ENCODE data around the gene RAB32.
"Not testable (repeated sequence)": the region's sequence is repeated elsewhere in the genome, so short reads cannot be mapped to it uniquely, and the experiment has no call there.

RAB32 gene

DNA sequence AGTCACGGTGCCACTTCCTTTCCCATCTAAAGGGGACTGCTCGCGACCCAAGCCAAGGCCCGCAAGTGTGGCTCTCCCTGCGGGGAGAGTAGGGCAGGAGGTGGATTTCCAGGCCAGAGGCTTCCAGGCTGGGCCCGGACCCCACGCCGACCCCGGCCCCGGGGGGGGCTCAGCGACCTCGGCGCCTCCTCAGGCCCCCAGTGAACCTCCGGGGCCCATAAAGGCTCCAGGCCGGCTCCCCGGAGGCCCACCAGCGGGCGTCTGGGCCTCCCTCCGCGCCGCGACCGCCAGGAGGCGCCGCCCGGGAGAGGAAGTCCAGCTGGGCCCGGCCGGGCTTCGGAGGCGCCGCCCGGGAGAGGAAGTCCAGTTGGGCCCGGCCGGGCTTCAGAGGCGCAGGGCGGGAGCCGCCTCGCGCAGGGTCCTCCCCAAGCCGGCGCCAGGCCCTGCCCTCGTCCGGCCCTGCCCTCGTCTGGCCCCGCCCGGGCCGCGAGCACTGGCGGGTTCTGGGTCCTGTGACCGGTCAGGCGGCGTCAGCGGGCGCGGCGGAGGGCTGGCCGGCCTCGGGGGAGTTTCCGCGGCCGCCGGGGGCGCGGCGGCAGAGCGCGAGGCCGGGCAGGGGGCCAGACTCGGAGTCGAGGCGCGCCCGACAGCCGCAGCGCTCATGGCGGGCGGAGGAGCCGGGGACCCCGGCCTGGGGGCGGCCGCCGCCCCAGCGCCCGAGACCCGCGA lies at the start of gene RAB32:
Gene RAB32, plus strand, starts transcription at position 623 of the 729 bp plus-strand sequence. Its CDS starts 39 bp downstream, at position 662.
- DNase-seq = peak; percentile 83 to 87

- no peak for DNase-seq
Observed at GRCh38 chr6:146498309-146498708, 45.3 kb upstream of the RAB32 start.

DNA sequence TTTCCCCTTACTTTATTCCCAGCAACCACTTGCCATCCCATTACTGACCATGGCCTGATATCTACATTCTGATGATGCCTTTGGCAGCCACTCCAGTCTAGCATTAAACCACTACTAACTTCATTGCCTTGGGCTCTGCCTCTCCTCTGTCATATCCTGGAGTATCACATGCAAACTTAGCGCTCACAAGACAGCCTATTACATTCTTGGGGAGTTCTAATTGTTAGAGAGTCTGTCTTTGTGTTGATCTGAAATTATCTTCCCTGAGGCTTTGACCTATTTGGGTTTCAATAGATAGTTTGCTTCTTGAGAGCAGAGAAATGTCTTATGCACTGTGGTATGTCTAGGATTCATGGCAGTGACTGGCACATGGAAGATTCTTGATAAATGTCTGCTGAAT lies 40.5 kb upstream of the RAB32 start:
- DNase-seq = no peak

GRCh38 chr6:146515212-146515611 lies 28.4 kb upstream of the RAB32 start:
- DNase-seq = no peak

GRCh38 chr6:146526192-146526591 lies 17.4 kb upstream of the RAB32 start:
- DNase-seq = peak in 1 of 2 donors; percentile 30

DNA sequence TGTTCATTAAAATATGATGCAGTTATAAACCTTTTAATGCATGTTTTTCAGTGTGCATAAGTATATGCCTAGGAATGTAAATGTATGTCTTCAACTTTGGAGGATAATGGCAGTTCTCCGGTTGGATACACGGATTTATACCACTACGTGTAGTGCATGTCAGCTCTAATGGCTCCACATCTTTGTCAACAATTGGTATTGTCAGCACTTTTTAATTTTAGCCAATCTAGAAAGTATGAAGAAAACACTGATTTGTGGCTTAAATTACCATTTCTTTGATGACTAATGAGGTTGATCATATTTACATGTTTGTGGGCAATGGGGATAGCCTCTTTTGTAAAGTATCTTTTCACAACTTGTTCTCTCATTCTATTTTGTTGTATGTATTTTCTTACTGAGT lies 10.9 kb upstream of the RAB32 start:
- no peak for DNase-seq

GRCh38 chr6:146542881-146543210 lies 787 bp upstream of the RAB32 start:
- no peak for DNase-seq

DNA sequence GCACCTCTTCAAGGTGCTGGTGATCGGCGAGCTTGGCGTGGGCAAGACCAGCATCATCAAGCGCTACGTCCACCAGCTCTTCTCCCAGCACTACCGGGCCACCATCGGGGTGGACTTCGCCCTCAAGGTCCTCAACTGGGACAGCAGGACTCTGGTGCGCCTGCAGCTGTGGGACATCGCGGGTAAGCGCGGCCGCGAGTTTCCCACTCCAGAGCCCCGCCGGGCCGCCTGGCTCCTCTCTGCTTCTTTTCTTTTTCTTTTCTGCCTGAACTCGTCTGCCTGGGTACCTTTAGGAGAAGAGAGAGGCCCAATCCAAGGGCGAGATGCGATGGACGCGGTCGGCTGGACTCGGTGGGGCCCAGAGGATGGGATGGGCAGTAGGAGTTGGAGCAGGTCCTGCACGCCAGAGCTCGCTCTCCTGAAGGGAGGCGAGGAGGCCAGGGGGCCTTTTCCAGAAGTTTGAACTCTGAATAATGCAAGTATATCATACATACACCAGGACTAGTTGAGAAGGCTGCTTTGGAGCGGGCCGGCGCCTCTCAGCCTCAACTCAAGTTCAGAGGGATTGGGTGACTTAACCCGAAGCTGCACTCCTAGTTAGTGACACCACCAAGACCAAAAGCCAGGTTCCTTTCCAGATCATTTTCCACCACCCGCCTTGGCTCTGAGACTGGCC lies 445 bp downstream of the RAB32 start:
- peak in 1 of 2 donors; percentile 56 for DNase-seq

DNA sequence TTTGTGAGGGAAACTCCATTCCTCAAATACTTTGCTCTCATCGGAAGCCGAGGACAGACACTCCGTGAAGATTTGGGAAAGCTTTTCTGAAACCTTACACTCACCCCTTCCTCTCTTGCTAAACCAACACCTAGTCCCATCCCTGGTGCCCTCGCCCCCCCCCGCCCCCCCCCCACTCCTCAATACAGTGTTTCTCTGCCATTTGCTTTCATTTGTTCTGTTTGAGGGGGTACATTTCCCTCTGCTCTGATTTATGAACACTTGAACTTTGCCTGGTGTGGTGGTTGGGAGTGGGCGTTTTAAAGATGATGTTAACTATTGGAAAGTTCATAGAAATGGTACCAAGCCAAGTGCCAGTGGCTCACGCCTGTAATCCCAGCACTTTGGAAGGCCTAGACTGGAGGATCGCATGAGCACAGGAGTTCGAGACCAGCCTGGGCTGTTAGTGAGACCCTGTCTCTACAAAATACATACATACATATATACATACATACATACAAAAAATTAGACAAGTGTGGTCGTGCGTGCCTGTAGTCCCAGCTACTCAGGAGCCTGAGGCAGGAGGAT lies 1.1 kb downstream of the RAB32 start:
- no peak for DNase-seq

DNA sequence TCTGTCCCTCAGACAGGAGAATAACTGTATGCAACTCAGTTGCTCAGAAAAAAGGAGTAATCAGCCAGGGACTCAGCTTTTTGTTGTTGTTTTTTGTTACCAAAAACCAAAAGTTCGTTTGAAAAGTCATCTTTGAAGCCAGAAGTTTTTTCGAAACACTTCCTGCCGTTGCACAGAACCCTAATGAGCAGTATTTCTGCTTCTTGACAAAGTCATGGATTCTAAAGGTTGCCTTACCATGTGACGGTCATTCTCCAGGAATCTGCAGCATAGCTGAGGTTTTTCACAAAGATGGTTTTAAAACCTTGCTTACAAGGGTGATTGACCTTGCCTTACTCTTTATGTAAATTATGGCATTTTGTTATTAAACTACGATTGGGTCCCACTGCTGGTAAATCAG lies 1.9 kb downstream of the RAB32 start:
- DNase-seq = no peak

DNA sequence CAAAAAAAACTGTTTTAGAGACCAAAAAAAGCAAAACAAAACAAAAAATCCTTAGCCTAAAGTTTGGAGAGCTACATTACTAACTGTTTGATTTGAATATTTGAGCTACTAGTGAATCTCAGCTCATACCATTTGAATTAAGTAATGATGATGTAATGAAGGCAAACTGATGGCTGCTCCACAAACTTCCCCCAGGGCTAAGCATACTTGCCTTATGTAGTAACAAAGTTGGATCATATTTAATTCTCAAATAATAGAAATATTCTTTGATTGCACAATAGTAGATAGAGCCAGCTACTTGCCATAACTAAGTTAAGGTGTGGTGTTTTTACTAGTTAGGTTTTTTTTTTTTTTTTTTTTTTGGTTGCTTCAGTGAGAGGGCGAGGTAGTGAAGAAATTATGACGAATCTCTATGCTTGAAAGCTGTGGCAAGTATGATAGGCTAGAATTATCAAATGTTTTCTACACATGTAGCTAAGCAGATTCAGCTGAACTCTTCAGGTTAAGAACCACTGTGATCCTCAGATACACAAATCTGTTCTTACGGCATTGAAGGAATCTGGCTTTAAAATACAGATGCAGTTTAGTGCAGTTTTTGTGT lies 2.9 kb downstream of the RAB32 start:
- no peak for DNase-seq

GRCh38 chr6:146547889-146548288 lies 4.3 kb downstream of the RAB32 start:
- no peak for DNase-seq

DNA sequence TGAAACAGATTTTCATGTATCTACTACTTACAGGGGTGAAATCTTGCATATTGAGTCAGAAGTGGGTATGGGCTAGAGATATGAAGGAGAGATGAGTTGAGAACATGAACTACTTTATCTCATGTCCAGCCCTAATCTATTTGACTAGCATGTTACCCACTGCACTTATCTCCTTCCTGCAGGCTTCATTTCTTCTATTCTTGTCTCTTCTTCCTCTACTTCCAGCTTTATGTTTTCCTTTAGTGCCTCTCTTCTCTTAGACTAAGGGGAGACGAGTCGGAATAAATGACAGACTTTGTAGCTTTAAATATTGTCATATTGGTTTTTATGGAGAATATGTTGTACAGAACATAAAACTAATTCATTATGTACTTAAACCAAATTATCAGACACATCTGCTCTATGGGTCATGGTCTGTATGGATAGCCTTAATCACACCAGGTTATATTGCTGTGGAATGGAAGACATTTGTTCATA lies 5.3 kb downstream of the RAB32 start:
- DNase-seq = no peak

DNA sequence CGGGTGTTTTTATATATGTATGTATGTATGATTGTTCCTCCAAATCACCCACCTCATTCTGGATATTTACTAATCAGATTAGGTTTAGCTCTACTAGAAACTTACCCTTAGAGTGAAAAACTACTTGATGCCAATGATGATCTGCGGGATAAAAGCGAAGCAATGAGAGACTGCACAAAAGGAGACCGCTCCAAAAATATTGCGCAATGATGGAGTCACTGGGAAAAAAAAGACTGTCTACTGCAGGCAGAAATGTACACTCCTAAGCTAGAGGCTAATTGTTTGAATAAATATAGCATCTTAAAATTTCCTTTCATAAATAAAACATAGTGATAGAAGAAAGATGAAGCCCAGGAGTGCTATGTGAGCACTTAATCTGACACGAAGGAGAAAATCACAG lies 7.3 kb downstream of the RAB32 start:
- no peak for DNase-seq

DNA sequence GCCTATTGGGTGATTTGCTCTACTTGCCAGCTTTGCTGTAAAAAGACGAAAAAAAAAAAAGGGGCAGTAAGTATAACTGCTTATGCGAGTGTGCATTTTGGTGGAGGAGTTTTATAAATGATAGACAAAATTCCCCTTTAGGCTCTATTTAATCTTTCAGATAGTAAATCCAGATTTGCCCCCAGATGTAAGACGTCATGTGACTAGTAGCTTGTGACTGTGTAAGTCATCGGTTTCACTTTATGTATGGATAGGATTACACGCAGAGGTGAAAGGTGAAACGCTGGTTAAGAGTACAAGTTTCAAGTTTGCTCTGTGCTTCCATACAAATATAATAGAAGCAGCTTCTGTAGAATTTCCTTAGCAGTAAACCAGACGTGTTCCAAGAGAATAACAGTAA lies 7.9 kb downstream of the RAB32 start:
- no peak for DNase-seq

DNA sequence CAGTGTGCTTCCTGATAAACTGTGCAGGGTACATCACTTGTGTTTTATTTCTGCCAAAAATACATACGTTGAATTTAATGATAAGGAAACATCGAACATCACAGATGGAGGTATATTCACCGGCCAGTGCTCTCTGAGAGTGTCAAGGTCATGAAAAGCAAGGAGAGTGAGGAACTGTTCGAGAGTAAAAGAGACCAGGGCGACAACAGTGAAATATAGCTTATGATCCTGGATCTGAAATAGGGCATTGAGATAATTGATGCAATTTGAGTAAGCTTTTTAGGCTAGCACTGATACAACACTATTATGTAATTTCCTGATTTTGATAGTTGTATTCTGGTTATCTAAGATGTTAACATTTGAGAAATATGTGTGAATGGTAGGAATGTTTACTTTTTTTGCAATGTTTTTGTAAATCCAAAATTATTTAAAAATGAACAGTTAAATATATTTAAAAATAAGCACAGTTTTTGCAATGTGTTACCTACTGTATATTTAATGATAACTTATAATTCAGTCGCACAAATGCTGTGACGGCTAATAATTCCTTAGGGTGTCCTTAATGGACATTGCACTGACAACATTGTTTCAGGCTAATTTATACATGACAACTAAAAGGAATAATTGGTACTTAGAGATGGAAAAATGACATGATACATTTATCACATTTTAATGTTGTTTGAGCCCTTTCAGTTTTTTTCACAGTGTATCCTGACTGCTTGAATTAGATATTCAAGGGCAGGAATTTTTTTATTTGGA lies 9.9 kb downstream of the RAB32 start:
- DNase-seq = no peak

GRCh38 chr6:146560607-146561006 lies 17.0 kb downstream of the RAB32 start:
- DNase-seq = no peak

GRCh38 chr6:146566661-146567060 lies 23.0 kb downstream of the RAB32 start:
- not testable (repeated sequence) for DNase-seq

DNA sequence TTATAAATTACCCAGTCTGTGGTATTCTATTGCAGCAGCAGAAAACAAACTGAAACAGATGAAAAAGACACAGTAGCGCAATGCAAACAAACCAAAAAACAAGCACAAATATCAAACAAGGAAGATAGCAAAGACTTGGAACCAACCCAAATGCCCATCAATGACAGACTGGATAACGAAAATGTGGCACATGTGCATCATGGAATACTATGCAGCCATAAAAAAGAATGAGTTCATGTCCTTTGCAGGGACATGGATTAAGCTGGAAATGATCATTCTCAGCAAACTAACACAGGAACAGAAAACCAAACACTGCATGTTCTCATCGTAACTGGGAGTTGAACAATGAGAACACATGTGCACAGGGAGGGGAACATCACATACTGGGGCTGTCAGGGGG lies 25.0 kb downstream of the RAB32 start:
- DNase-seq = not testable (repeated sequence)

DNA sequence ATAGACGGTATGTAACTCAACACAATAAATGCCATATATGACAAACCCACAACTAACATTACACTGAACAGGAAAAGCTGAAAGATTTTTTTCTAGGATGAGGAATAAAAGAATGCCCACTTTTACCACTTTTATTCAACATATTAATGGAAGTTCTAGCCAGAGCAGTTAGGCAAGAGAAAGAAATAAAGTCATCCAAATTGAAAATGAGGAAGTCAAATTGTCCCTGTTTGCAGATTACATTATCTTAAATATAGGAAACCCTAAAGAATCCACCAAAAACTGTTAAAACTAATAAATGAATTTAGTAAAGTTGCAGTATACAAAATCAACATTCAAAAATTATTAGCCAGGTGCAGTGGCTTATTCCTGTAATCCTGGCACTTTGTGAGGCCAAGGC lies 30.6 kb downstream of the RAB32 start:
- DNase-seq = no peak

DNA sequence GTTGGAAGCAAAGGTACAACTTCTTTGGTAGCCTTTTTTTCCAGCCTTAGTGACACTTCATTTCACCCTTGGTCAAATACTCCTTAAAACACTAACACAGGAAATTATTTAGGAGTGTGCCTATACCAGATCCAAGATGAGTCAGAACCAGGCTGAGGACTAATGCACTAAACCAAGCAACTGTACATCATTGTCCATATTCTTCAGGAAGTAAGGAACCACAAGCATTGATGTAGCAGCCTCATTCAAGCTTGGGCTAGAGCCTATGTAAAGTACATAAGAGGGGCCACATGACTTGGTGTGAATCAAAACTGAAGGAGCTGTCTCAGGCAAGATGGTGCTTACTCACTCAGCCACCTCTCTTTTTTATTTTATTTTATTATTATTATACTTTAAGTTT lies 34.4 kb downstream of the RAB32 start:
- no peak for DNase-seq

GRCh38 chr6:146581968-146582367 lies 38.3 kb downstream of the RAB32 start:
- DNase-seq = no peak

DNA sequence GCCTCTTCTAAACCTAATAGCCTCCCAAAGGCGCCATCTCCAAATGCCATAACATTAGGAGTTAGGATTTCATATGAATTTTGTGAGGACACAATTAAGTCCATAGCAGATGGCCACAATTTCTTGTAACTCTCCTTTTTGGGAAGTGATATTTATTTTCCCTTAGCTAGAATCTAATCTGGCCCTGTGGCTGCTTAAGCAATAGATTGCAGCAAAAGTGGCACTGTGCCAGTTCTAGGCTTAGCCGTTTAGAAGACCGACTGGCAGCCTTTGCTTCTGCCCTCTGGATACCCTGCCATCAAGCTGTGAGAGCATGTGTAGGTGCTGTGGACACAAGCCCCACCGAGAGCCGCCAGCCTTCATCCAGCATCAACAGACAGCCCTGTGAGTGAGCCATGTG lies 39.2 kb downstream of the RAB32 start:
- DNase-seq = peak; percentile 12 to 23

Data from hippocampal formation (tissue), 2 donors.